Measurements from ENCODE around the gene DLG1.

Gene DLG1

GRCh38 chr3:196997311-196997710, 301.1 kb downstream of the DLG1 start:
- no peak for DNase-seq (ENCODE audit: low spot score)
- no peak for TF ChIP-seq CTCF (IDR thresholded peaks at IDR 0.05; ENCODE audit: extremely low read depth, missing control alignments)

GRCh38 chr3:196996454-196997265, 301.8 kb downstream of the DLG1 start:
- no peak for DNase-seq (ENCODE audit: low spot score)
- no peak for TF ChIP-seq CTCF (IDR thresholded peaks at IDR 0.05; ENCODE audit: extremely low read depth, missing control alignments)

GRCh38 chr3:196995646-196996355, 302.6 kb downstream of the DLG1 start:
- TF ChIP-seq CTCF (IDR thresholded peaks at IDR 0.05; ENCODE audit: extremely low read depth, missing control alignments) = no peak
- no peak for DNase-seq (ENCODE audit: low spot score)

GRCh38 chr3:196995027-196995426, 303.4 kb downstream of the DLG1 start:
- no peak for DNase-seq (ENCODE audit: low spot score)
- TF ChIP-seq CTCF (IDR thresholded peaks at IDR 0.05; ENCODE audit: extremely low read depth, missing control alignments) = no peak

GRCh38 chr3:196994056-196994455, 304.4 kb downstream of the DLG1 start:
- DNase-seq (ENCODE audit: low spot score) = no peak
- TF ChIP-seq CTCF (IDR thresholded peaks at IDR 0.05; ENCODE audit: extremely low read depth, missing control alignments) = no peak

Data from GM20000 (cell line).